ENCODE data around the gene HADHA. TPM values are rescaled to one million over a fixed set of nuclear protein-coding genes. Genes with fewer than 3 reads are reported as not detected.

Gene HADHA
- total and polyA plus RNA-seq, 11 donors = 202 to 786 (median 360) TPM

DNA sequence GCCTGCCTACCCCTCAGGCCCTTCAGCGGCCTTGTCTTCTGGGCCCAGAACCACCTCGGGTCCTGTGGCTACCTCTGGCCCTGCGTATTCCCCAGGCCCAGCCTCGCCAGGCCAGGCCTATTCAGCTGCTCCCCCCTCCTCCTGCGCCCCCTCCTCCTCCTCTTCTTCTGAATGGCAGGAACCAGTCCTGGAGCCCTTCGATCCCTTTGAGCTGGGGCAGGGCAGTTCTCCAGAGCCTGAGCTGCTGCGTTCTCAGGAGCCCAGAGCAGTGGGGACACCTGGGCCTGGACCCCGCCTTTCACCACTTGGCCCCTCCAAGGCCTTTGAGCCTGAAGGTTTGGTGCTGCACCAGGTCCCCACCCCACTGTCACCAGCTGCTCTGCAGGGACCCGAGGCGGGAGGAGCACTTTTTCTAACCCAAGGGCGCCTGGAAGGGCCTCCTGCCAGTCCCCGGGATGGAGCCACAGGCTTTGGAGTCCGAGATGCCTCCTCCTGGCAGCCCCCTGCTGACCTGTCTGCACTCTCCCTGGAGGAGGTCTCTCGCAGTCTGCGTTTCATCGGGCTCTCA is 56.8 kb downstream of the HADHA start:
- Histone ChIP-seq H3K27me3 (no peaks in the 10 kb centered on the region), H3K36me3 (peaks cover 0 to 34% (median 27%) of the 10 kb centered on the region in 9 donors), H3K4me1 (peaks cover 0 to 20% (median 3%) of the 10 kb centered on the region in 12 donors), H3K27ac (no peak overlapping the region), H3K9me3 (no peaks in the 10 kb centered on the region), H3K4me3 (no peak overlapping the region)
- no peak for DNase-seq
- 91 to 95% (median 94%) methylated on average over 16 of the region's 16 CpGs for WGBS, 4 donors
- intact Hi-C loops (cut with DNase I) = no loop called here
- TF ChIP-seq, protein P1, sequence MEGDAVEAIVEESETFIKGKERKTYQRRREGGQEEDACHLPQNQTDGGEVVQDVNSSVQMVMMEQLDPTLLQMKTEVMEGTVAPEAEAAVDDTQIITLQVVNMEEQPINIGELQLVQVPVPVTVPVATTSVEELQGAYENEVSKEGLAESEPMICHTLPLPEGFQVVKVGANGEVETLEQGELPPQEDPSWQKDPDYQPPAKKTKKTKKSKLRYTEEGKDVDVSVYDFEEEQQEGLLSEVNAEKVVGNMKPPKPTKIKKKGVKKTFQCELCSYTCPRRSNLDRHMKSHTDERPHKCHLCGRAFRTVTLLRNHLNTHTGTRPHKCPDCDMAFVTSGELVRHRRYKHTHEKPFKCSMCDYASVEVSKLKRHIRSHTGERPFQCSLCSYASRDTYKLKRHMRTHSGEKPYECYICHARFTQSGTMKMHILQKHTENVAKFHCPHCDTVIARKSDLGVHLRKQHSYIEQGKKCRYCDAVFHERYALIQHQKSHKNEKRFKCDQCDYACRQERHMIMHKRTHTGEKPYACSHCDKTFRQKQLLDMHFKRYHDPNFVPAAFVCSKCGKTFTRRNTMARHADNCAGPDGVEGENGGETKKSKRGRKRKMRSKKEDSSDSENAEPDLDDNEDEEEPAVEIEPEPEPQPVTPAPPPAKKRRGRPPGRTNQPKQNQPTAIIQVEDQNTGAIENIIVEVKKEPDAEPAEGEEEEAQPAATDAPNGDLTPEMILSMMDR (IDR thresholded peaks at IDR 0.05) = no peak
- no peak for TF ChIP-seq POLR2A (IDR thresholded peaks at IDR 0.05)
- no peak for ATAC-seq

DNA sequence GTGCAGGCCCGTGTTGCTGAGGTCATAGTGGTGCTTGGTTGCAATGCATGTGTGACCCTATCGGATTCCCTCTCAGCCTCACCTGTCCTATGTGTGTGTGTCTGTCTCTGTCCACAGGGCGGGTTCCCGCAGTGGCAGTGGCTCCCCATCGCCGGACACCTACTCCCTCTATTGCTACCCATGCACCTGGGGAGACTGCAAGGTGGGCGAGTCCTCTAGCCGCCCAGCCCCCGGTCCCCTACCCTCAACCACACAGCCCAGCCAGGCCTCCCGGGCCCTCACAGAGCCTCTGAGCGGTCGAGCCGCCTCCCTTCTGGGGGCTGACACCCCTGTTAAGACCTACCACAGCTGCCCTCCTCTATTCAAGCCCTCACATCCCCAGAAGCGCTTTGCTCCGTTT is 57.3 kb downstream of the HADHA start:
- H3K27ac ChIP-seq = no peak overlapping the region
- H3K27me3 ChIP-seq = no peaks in the 10 kb centered on the region
- no peak overlapping the region for H3K4me3 ChIP-seq
- TF ChIP-seq, protein P1 (IDR thresholded peaks at IDR 0.05) = no peak
- TF ChIP-seq POLR2A (IDR thresholded peaks at IDR 0.05) = no peak
- DNase-seq (no peak), ATAC-seq (no peak)
- 93 to 97% (median 95%) methylated on average over 15 of the region's 15 CpGs for WGBS, 4 donors
- intact Hi-C loops (cut with DNase I) = no loop called here
- H3K9me3 ChIP-seq = no peaks in the 10 kb centered on the region
- H3K36me3 ChIP-seq = peaks cover 0 to 29% (median 22%) of the 10 kb centered on the region in 9 donors
- H3K4me1 ChIP-seq = peaks cover 0 to 20% (median 3%) of the 10 kb centered on the region in 12 donors

DNA sequence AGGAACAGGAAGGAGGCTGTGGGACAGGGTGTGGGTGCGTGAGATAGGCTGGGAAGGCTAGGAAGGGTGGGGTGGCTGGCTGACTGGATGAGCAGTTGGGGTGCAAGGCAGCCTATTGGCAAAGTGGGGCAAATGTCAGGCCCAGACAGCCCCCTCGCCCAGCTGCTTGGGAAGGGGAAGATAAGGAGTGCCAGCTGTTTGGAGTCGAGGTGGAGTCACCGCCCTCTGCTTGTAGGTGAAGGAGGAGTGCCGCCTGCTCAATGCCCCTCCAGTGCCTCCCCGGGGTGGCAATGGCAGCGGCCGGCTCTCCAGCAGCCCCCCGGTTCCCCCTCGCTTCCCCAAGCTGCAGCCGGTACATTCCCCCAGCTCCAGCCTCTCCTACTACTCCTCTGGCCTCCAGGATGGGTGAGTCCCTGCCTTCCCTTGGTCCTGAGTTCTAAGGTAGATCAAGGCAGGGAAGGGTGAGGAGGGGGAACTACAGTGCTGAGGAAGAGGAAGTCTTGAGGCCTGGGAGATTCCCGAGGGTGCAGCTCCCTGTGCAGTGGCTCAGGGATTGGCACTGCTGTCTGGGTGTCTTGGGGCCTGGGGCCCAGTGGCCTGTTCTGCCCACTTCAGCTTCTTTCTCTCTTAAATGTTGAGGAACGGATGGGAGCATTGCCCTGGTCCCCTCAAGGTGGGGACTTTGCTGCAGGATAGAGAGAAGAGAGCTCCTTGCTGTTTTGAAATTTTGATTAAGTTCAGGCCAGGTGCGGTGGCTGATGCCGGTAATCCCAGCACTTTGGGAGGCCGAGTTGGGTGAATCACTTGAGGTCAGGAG is 58.3 kb downstream of the HADHA start:
- Histone ChIP-seq H3K27ac (peak overlapping the region in 1 of 12 donors; percentile 85), H3K27me3 (no peaks in the 10 kb centered on the region), H3K9me3 (no peaks in the 10 kb centered on the region), H3K36me3 (peaks cover 0 to 19% (median 12%) of the 10 kb centered on the region in 9 donors), H3K4me3 (peak overlapping the region in 6 of 12 donors; percentile 60 to 78 (median 69)), H3K4me1 (peaks cover 0 to 20% (median 3%) of the 10 kb centered on the region in 12 donors)
- intact Hi-C loops (cut with DNase I) = no loop called here
- WGBS, 4 donors = 89 to 94% (median 91%) methylated on average over 16 of the region's 16 CpGs
- TF ChIP-seq, protein P1 (IDR thresholded peaks at IDR 0.05) = no peak
- no peak for TF ChIP-seq POLR2A (IDR thresholded peaks at IDR 0.05)
- ATAC-seq = no peak
- DNase-seq = no peak

DNA sequence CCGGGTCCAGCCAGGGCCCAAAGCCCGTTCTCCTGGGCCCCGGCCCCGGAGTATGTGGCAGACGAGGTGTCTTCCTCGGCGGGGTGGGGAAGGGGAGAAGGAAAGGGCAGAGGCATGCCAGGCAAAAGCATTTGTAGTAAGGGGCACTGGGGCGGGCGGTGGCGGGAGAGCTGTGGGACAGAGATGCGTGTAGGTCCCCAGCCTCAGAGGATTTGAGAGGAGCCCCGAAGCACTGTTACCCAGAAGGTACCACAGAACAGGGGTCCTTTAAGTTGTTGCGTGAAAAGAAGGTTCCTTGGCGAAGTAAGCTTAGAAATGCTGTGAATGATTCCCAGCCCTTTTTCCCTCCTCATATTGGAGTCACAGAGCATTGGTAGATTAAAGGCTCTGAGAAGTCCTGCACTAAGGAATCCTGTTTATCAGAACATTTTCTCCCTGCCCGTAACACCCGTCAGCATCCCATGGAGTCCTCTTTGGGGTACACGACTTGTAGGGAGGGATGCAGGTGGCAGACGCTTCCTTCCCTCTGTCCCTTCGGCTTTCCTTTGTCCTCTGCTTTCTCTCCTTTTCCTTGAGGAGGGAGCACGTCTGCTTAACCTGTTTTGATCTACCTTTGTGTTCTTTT is 59.0 kb downstream of the HADHA start:
- intact Hi-C loops (cut with DNase I) = no loop called here
- Histone ChIP-seq H3K27ac (peak overlapping the region; percentile 27 to 85 (median 51)), H3K9me3 (no peaks in the 10 kb centered on the region), H3K4me3 (peak overlapping the region; percentile 29 to 78 (median 63)), H3K27me3 (no peaks in the 10 kb centered on the region), H3K36me3 (peaks cover 0 to 12% (median 5%) of the 10 kb centered on the region in 9 donors), H3K4me1 (peaks cover 0 to 20% (median 3%) of the 10 kb centered on the region in 12 donors)
- WGBS, 4 donors = 40 to 47% (median 44%) methylated on average over 20 of the region's 20 CpGs
- ATAC-seq (no peak), DNase-seq (no peak)
- TF ChIP-seq, protein P1 (IDR thresholded peaks at IDR 0.05) = no peak
- no peak for TF ChIP-seq POLR2A (IDR thresholded peaks at IDR 0.05)

All from heart left ventricle (tissue), 16 donors.